ENCODE data around the gene DNAJB11. TPM values are rescaled to one million over a fixed set of nuclear protein-coding genes. Genes with fewer than 3 reads are reported as not detected.

Gene DNAJB11
- polyA plus RNA-seq, 1 donor from 2014 or later = 45.1 TPM

DNA sequence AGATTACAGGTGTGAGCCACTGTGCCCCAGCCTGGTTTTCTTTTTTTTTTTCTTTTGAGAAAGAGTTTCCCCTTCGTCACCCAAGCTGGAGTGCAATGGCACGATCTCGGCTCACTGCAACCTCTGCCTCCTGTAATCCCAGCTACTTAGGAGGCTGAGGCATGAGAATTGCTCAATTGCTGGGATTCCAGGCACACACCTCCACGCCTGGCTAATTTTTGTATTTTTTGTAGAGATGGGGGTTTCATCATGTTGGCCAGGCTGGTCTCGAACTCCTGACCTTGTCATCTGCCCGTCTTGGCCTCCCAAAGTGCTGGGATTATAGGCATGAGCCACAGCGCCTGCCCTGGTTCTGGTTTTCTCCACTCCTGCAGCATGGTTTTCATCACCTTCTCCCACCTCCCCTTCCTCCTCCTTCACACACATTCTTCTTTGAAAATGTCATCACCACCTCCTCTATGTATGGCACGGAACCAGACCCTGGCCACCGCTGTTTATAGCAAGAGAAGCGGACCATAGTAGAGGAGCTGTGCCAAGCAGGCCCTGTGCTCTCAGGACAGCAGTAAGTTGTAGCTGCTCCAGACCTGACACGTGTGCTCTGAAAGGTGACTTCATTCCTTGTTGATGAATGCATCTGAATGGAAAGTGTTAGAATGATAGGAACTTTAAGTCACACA is 27.7 kb downstream of the DNAJB11 start:
- H3K36me3 Mint-ChIP-seq = peaks cover 1% of the 10 kb centered on the region
- no peaks in the 10 kb centered on the region for H3K9me3 Mint-ChIP-seq
- H3K27ac Mint-ChIP-seq = peak overlapping the region in 1 of 3 donors; percentile 63
- no peak overlapping the region for H3K4me3 Mint-ChIP-seq
- no peaks in the 10 kb centered on the region for H3K27me3 Mint-ChIP-seq
- H3K4me1 Mint-ChIP-seq = no peaks in the 10 kb centered on the region

DNA sequence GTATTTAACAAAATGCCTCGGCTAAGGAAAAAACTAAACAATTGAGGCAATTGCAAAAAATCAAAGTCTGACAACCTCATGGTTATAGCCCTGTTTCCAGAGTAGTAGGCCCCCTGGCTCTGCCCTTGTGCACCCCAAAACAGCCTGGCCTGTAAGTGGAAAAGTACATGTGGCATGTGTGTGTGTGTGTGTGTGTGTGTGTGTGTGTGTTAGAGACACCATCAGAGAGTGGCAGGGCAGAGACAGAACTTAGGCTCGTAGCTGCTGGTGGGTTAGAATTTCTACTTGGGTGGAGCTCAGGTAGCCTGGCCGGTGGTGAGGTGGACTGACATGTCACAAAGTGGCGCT is 28.2 kb downstream of the DNAJB11 start:
- no peak overlapping the region for H3K27ac Mint-ChIP-seq
- no peaks in the 10 kb centered on the region for H3K4me1 Mint-ChIP-seq
- H3K27me3 Mint-ChIP-seq = no peaks in the 10 kb centered on the region
- H3K4me3 Mint-ChIP-seq = no peak overlapping the region
- H3K36me3 Mint-ChIP-seq = peaks cover 1% of the 10 kb centered on the region
- no peaks in the 10 kb centered on the region for H3K9me3 Mint-ChIP-seq

- peaks cover 1% of the 10 kb centered on the region for H3K36me3 Mint-ChIP-seq
- H3K4me3 Mint-ChIP-seq = no peak overlapping the region
- H3K4me1 Mint-ChIP-seq = no peaks in the 10 kb centered on the region
- H3K27ac Mint-ChIP-seq = no peak overlapping the region
- H3K9me3 Mint-ChIP-seq = no peaks in the 10 kb centered on the region
- H3K27me3 Mint-ChIP-seq = peaks cover 2% of the 10 kb centered on the region
Measured at GRCh38 chr3:186599142-186599784, 28.7 kb downstream of the DNAJB11 start.

DNA sequence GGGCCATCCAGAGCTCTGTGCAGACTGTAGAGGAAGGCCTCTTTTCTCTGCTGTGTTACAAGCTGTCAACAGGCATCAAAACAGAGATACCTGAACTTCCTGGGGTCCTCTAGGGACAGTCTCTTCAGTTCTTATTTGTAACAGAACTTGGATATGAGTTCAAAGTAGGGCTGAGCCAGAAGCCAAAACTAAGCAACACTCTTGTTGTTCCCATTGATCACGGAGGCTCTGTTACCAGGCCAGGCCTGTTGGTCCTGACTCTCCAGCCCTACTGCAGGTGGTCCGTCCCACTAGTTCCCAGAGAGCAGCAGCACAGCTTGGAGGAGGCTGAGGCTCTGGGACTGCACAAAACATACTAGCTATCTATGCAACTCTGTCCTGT is 29.3 kb downstream of the DNAJB11 start:
- H3K4me1 Mint-ChIP-seq = no peaks in the 10 kb centered on the region
- H3K27ac Mint-ChIP-seq = peak overlapping the region in 1 of 3 donors; percentile 14
- peaks cover 6% of the 10 kb centered on the region for H3K27me3 Mint-ChIP-seq
- H3K4me3 Mint-ChIP-seq = no peak overlapping the region
- H3K36me3 Mint-ChIP-seq = peaks cover 1% of the 10 kb centered on the region
- no peaks in the 10 kb centered on the region for H3K9me3 Mint-ChIP-seq

DNA sequence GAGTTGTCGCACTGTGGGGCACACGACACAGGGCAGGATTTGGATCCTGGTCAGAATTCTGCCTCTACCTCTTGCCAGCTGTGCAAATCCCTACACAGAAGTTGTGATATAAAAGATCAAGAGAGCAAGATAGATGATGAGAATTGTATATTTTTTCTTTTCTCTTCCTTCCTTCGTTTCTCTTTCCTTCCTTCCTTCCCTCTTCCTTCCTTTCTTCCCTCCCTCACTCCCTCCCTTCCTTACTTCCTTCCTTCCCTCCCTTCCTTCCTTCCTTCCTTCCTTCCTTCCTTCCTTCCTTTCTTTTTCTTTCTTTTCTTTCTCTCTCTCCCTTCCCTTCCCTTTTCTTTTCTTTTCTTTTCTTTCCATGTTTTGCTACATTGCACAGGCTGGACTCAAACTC is 30.4 kb downstream of the DNAJB11 start:
- Mint-ChIP-seq H3K27me3 (peaks cover 6% of the 10 kb centered on the region), H3K27ac (no peak overlapping the region), H3K9me3 (no peaks in the 10 kb centered on the region), H3K4me3 (no peak overlapping the region), H3K36me3 (peaks cover 1% of the 10 kb centered on the region), H3K4me1 (no peaks in the 10 kb centered on the region)

GRCh38 chr3:186603159-186603558 is 32.6 kb downstream of the DNAJB11 start:
- no peaks in the 10 kb centered on the region for H3K4me1 Mint-ChIP-seq

DNA sequence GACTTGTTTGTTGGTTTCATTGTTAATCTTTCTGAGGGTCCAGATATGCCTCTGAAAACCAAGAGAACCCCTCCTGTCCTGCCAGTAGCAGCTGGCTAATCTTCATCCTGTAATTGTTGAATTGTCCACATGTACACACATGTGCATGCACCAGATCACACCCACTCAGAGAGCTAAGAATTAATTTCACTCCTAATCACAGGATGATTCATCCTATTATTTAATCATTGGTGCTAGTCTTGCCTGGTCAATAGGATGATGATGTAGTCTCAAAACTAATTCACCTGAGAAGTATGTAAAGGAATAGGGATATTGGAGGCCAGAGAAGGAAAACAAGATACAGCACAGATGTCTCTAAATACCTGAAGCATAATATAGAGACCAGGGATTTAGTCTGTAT is 34.6 kb downstream of the DNAJB11 start:
- no peak overlapping the region for H3K4me3 Mint-ChIP-seq
- H3K4me1 Mint-ChIP-seq = no peaks in the 10 kb centered on the region
- peaks cover 6% of the 10 kb centered on the region for H3K27me3 Mint-ChIP-seq
- H3K27ac Mint-ChIP-seq = no peak overlapping the region
- H3K9me3 Mint-ChIP-seq = no peaks in the 10 kb centered on the region
- peaks cover 1% of the 10 kb centered on the region for H3K36me3 Mint-ChIP-seq

More at GRCh38 chr3:186603159-186603558, 32.6 kb downstream of the DNAJB11 start:
- Mint-ChIP-seq H3K36me3 (peaks cover under 1% of the 10 kb centered on the region), H3K4me3 (no peak overlapping the region), H3K9me3 (no peaks in the 10 kb centered on the region), H3K27me3 (peaks cover 6% of the 10 kb centered on the region), H3K27ac (no peak overlapping the region)

- Mint-ChIP-seq H3K36me3 (peaks cover 1% of the 10 kb centered on the region), H3K9me3 (no peaks in the 10 kb centered on the region), H3K27ac (no peak overlapping the region), H3K27me3 (peaks cover 6% of the 10 kb centered on the region), H3K4me3 (no peak overlapping the region), H3K4me1 (no peaks in the 10 kb centered on the region)
Measured at GRCh38 chr3:186605561-186606545, 35.3 kb downstream of the DNAJB11 start.

- Mint-ChIP-seq H3K4me3 (no peak overlapping the region), H3K4me1 (no peaks in the 10 kb centered on the region), H3K9me3 (no peaks in the 10 kb centered on the region), H3K27ac (no peak overlapping the region), H3K36me3 (peaks cover 5% of the 10 kb centered on the region), H3K27me3 (peaks cover 9% of the 10 kb centered on the region)
Measured at GRCh38 chr3:186608624-186609215, 38.2 kb downstream of the DNAJB11 start.

- peaks cover 2% of the 10 kb centered on the region in 3 donors for H3K4me1 Mint-ChIP-seq
- no peak overlapping the region for H3K27ac Mint-ChIP-seq
- no peaks in the 10 kb centered on the region for H3K9me3 Mint-ChIP-seq
- H3K27me3 Mint-ChIP-seq = peaks cover 6% of the 10 kb centered on the region
- H3K36me3 Mint-ChIP-seq = peaks cover 5% of the 10 kb centered on the region
- H3K4me3 Mint-ChIP-seq = no peak overlapping the region
Measured at GRCh38 chr3:186609247-186609868, 38.8 kb downstream of the DNAJB11 start.

DNA sequence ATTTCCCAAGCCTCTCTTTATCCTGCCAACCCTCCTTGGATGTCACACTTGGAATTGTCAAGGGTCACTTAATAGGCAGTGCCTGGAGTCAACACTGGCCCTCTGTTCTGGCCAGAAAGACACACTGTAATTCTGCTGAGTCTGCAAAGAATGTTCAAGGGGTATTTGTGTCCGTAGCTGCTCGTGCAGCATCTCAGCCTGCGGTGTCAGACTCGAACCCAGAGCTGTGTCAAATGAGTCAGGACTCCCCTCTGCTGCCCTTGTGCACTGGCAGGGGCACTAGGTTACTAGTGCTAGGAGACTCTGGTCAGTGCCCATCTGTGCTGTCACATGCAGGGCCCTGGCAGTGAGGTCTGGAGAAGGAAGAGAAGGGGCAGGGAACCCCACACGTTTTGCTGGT is 41.5 kb downstream of the DNAJB11 start:
- Mint-ChIP-seq H3K4me1 (peaks cover 11 to 14% (median 12%) of the 10 kb centered on the region in 3 donors), H3K36me3 (peaks cover 5% of the 10 kb centered on the region), H3K4me3 (no peak overlapping the region), H3K9me3 (no peaks in the 10 kb centered on the region), H3K27ac (no peak overlapping the region), H3K27me3 (peaks cover 4% of the 10 kb centered on the region)

DNA sequence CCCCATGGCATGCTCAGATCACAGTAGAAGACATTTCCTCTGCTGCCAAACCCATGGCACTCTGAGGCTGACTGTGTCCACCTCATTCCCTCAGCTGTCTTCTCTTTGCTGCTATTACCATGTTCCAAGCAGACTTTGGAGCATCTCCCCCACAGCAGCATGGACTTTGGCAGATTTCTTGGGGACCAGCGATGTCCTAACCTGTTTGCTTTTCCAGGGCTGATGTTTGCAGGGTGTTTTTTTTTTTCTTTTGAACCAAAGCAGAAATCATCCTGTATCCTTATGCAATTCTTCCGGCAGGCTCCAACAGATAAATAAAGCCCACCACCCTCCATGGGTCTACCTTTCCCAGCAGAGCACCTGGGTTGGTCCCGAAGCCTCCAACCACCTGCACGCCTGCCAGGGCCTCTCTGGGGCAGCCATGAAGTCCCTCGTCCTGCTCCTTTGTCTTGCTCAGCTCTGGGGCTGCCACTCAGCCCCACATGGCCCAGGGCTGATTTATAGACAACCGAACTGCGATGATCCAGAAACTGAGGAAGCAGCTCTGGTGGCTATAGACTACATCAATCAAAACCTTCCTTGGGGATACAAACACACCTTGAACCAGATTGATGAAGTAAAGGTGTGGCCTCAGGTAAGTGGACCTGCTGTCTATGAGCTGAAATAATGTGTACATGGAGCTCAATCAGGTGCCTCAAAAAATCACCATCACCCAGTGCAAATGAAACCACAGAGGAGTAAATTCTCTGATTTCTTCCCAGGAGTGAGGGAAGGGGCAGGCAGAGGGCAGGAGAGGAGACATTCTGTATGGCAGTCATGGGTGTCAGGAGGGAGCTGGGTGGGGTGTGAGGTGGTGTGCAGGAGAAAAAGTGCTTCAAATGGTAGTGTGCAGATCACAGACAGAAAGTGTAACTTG is 42.5 kb downstream of the DNAJB11 start, which contains the start of gene AHSG:
Gene AHSG, plus strand, starts transcription at position 340 of the 916 bp plus-strand sequence. Its CDS starts 82 bp downstream, at position 422.
- H3K4me1 Mint-ChIP-seq = peaks cover 13 to 16% (median 16%) of the 10 kb centered on the region in 3 donors
- H3K27me3 Mint-ChIP-seq = peaks cover 4% of the 10 kb centered on the region
- no peak within 1 kb of the TSS for H3K27ac Mint-ChIP-seq
- H3K36me3 Mint-ChIP-seq = peaks cover 5% of the 10 kb centered on the region
- H3K9me3 Mint-ChIP-seq = no peaks in the 10 kb centered on the region
- peak within 1 kb of the TSS in 1 of 4 donors; percentile 36 for H3K4me3 Mint-ChIP-seq

- H3K9me3 Mint-ChIP-seq = no peaks in the 10 kb centered on the region
- H3K4me1 Mint-ChIP-seq = peaks cover 13 to 16% (median 16%) of the 10 kb centered on the region in 3 donors
- H3K27ac Mint-ChIP-seq = no peak overlapping the region
- H3K27me3 Mint-ChIP-seq = peaks cover 4% of the 10 kb centered on the region
- H3K36me3 Mint-ChIP-seq = peaks cover 4% of the 10 kb centered on the region
- H3K4me3 Mint-ChIP-seq = no peak overlapping the region
Measured at GRCh38 chr3:186613637-186614265, 43.2 kb downstream of the DNAJB11 start.

Data from IgD-negative memory B cell (primary cell).